Measurements from ENCODE around the gene PGM3.
"Not testable (repeated sequence)": the region's sequence is repeated elsewhere in the genome, so short reads cannot be mapped to it uniquely, and the experiment has no call there.

Gene PGM3

GRCh38 chr6:83193747-83194566 is 892 bp upstream of the PGM3 start:
- Mint-ChIP-seq H3K4me1 (ENCODE audit: low read depth) (peaks cover 24% of the 10 kb centered on the region), H3K9me3 (no peaks in the 10 kb centered on the region), H3K27ac (no peak overlapping the region), H3K4me3 (peak overlapping the region; percentile 77), H3K36me3 (ENCODE audit: low read depth) (peaks cover 6% of the 10 kb centered on the region), H3K27me3 (ENCODE audit: low read depth) (no peaks in the 10 kb centered on the region)

- Mint-ChIP-seq H3K4me3 (peak overlapping the region; percentile 93), H3K27me3 (ENCODE audit: low read depth) (no peaks in the 10 kb centered on the region), H3K4me1 (ENCODE audit: low read depth) (peaks cover 29% of the 10 kb centered on the region), H3K27ac (peak overlapping the region; percentile 74), H3K9me3 (no peaks in the 10 kb centered on the region), H3K36me3 (ENCODE audit: low read depth) (peaks cover 6% of the 10 kb centered on the region)
These were observed 609 bp downstream of the PGM3 start for GRCh38 chr6:83192456-83192855.

- H3K4me1 Mint-ChIP-seq (ENCODE audit: low read depth) = peaks cover 29% of the 10 kb centered on the region
- not testable (repeated sequence) for H3K36me3 Mint-ChIP-seq (ENCODE audit: low read depth); H3K27me3 Mint-ChIP-seq (ENCODE audit: low read depth)
These were observed 1.1 kb downstream of the PGM3 start for GRCh38 chr6:83191974-83192373.

DNA sequence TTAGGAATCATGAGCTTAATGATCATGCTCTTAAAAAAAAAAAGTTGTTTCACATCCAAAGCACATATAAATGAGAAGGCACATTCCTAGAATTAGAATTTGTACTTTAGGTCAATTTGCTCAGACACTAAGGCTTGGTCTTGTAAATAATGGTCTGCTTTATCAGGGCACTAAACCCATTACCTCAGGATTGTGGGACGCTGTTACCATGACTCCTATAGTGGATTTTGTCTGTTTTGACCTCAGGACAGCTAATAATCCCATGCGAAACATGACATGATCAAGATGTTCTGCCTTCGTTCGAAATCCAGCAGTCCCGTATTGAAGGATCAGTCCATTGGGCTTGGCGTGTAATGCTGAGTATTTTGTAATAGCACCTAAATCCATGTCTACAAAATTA is 2.4 kb downstream of the PGM3 start:
- Mint-ChIP-seq H3K27me3 (ENCODE audit: low read depth) (no peaks in the 10 kb centered on the region), H3K36me3 (ENCODE audit: low read depth) (peaks cover 9% of the 10 kb centered on the region), H3K4me1 (ENCODE audit: low read depth) (peaks cover 29% of the 10 kb centered on the region), H3K9me3 (no peaks in the 10 kb centered on the region), H3K4me3 (no peak overlapping the region), H3K27ac (no peak overlapping the region)

More at GRCh38 chr6:83191974-83192373, 1.1 kb downstream of the PGM3 start:
- H3K9me3 Mint-ChIP-seq, H3K27ac Mint-ChIP-seq: not testable (repeated sequence)
- H3K4me3 Mint-ChIP-seq = peak overlapping the region; percentile 93

- Mint-ChIP-seq H3K27ac (no peak overlapping the region), H3K4me1 (ENCODE audit: low read depth) (peaks cover 18% of the 10 kb centered on the region), H3K4me3 (no peak overlapping the region), H3K27me3 (ENCODE audit: low read depth) (no peaks in the 10 kb centered on the region), H3K36me3 (ENCODE audit: low read depth) (peaks cover 25% of the 10 kb centered on the region), H3K9me3 (no peaks in the 10 kb centered on the region)
These were observed 4.6 kb downstream of the PGM3 start for GRCh38 chr6:83188501-83188900.

DNA sequence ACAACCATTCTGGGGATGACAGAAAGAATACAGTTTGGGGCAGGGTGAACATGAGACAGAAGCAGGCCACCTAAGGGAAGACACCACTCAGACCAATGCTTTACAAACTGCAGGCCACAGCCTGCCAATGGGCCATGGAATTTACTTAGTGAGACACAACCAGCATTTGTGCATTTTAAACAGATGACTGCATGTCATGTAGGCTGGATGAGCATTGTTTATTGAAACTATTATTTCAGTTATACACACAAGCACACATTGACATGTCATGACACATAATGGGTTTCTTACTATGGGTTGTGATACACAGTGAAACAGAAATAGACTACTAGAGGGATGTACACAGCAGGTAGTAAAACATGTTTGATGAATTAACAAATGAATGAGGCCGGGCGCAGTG is 8.0 kb downstream of the PGM3 start:
- Mint-ChIP-seq H3K27ac (no peak overlapping the region), H3K36me3 (ENCODE audit: low read depth) (peaks cover 45% of the 10 kb centered on the region), H3K9me3 (no peaks in the 10 kb centered on the region), H3K4me3 (no peak overlapping the region), H3K4me1 (ENCODE audit: low read depth) (peaks cover 9% of the 10 kb centered on the region), H3K27me3 (ENCODE audit: low read depth) (no peaks in the 10 kb centered on the region)

DNA sequence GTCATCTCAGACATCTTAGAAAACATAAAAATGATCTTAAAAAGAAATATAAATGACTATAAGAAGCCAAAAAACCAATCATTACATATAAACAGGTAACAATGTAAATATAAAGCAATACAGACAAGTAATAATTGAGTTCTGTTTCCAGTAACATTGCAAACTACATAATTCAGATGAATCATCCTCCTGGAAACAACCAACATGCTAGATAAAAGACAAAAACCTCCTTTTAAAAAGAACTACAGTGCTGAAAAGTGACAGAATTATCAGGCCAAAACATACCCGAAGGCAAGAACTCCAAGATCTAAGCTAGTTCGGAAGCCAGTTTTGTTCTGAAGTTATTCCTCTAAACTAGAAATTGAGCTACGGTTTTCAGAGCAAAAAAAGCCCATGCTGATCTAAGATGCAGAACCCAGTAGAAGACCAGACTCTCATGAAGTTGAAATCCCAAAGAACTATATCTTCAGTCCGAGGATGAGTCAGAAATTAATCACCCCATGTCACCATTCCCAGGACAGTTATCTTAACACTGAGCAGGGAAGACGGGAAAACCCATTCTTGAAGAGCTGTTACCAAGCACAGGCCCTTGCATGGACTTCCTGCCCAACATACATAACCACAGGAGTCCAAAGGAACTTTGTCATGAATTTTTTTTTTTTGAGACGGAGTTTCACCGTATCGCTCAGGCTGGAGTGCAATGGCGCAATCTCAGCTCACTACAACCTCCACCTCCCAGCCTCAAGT is 9.8 kb downstream of the PGM3 start:
- Mint-ChIP-seq H3K4me1 (ENCODE audit: low read depth) (peaks cover 4% of the 10 kb centered on the region), H3K36me3 (ENCODE audit: low read depth) (peaks cover 47% of the 10 kb centered on the region), H3K9me3 (no peaks in the 10 kb centered on the region)

GRCh38 chr6:83182114-83182513 is 11.0 kb downstream of the PGM3 start:
- H3K4me1 Mint-ChIP-seq (ENCODE audit: low read depth) = peaks cover 2% of the 10 kb centered on the region
- H3K9me3 Mint-ChIP-seq = no peaks in the 10 kb centered on the region
- no peak overlapping the region for H3K27ac Mint-ChIP-seq
- peaks cover 55% of the 10 kb centered on the region for H3K36me3 Mint-ChIP-seq (ENCODE audit: low read depth)
- no peaks in the 10 kb centered on the region for H3K27me3 Mint-ChIP-seq (ENCODE audit: low read depth)
- no peak overlapping the region for H3K4me3 Mint-ChIP-seq

More for the DNA sequence above, 9.8 kb downstream of the PGM3 start:
- Mint-ChIP-seq H3K27me3 (ENCODE audit: low read depth) (no peaks in the 10 kb centered on the region), H3K27ac (no peak overlapping the region), H3K4me3 (no peak overlapping the region)

- no peak overlapping the region for H3K27ac Mint-ChIP-seq
- no peaks in the 10 kb centered on the region for H3K9me3 Mint-ChIP-seq
- H3K4me3 Mint-ChIP-seq = no peak overlapping the region
- H3K36me3 Mint-ChIP-seq (ENCODE audit: low read depth) = peaks cover 59% of the 10 kb centered on the region
- H3K27me3 Mint-ChIP-seq (ENCODE audit: low read depth) = no peaks in the 10 kb centered on the region
- H3K4me1 Mint-ChIP-seq (ENCODE audit: low read depth) = peaks cover 2% of the 10 kb centered on the region
These were observed 12.6 kb downstream of the PGM3 start for GRCh38 chr6:83180426-83180950.

DNA sequence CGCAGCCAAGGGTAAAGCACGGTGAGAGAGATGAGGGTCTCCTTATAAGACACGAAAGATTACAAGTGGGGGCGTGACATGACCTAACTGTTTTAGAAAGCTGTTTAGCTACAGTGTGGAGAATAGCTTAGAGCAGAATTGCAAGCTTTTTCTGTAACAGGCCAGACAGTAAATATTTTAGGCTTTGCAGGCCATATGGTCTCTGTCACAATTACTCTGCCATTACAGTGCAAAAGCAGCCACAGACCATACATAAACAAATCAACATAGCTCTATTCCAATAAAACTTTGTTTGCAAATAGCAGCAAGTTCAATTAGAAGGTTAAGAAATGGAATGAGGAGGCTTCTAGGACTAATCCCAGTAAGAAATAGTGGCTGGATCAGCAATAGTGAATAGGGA is 16.8 kb downstream of the PGM3 start:
- Mint-ChIP-seq H3K4me3 (no peak overlapping the region), H3K9me3 (no peaks in the 10 kb centered on the region), H3K4me1 (ENCODE audit: low read depth) (no peaks in the 10 kb centered on the region), H3K27me3 (ENCODE audit: low read depth) (no peaks in the 10 kb centered on the region), H3K36me3 (ENCODE audit: low read depth) (peaks cover 49% of the 10 kb centered on the region), H3K27ac (no peak overlapping the region)

DNA sequence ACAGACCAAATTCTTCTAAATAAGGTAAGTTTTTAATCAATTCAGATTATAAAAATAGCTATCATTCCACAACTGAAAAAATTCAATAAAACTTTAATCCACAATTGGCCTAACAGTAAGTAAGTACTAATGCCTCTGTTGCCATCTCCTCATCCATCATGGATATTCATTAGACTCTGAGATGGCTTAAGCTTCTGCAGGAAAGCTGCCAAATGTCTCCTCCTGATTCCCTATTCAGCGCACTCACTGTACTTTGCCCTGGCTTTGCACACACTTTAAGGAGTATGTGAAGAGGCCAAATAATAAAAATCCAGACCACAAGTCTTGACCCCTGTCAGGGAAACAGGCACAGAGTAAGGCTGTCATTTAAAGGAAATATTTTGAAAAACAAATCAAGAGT is 23.6 kb downstream of the PGM3 start:
- Mint-ChIP-seq H3K9me3 (no peaks in the 10 kb centered on the region), H3K27ac (no peak overlapping the region), H3K36me3 (ENCODE audit: low read depth) (peaks cover 52% of the 10 kb centered on the region), H3K4me1 (ENCODE audit: low read depth) (peaks cover 1% of the 10 kb centered on the region), H3K27me3 (ENCODE audit: low read depth) (no peaks in the 10 kb centered on the region), H3K4me3 (no peak overlapping the region)

DNA sequence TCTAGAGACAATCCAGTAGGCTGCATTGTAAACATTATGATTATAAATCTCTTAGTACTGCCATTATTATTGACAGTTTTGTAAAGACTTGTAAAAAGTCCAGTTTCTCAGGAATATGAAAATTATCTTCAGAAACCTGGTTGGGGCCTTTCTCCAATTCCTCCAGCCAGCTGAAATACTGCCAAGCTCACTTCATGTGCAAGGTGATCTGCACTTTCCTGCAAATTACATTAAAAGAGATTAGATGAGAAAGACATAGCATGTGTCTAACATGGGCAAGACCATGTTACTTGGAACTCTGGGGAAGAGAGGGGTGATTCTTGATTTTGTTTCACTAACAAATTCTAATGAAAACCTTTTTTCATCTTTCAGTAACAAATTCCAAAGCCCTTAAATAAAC is 24.0 kb downstream of the PGM3 start:
- Mint-ChIP-seq H3K4me1 (ENCODE audit: low read depth) (peaks cover 3% of the 10 kb centered on the region), H3K36me3 (ENCODE audit: low read depth) (peaks cover 50% of the 10 kb centered on the region), H3K27ac (no peak overlapping the region), H3K27me3 (ENCODE audit: low read depth) (no peaks in the 10 kb centered on the region), H3K4me3 (no peak overlapping the region), H3K9me3 (no peaks in the 10 kb centered on the region)

DNA sequence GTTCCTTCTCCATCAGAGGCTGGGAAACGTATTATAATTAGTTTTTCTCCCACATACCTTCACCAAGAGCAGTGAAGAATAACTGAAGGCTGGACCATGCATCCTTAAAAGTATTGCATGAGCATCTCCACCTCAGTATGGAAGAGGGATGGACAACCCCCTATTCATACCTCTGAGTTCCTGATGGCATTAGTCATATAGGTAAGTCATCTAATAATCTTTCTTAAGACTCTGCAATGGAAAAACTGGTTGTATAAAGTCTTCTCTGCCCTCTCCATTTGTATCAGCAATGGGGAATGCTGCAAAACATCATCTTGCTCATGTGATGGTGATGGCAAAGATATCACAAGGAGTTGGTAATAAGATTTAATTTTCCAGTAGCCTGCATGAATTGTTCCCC is 24.5 kb downstream of the PGM3 start:
- no peaks in the 10 kb centered on the region for H3K27me3 Mint-ChIP-seq (ENCODE audit: low read depth)
- no peaks in the 10 kb centered on the region for H3K9me3 Mint-ChIP-seq
- no peak overlapping the region for H3K4me3 Mint-ChIP-seq
- H3K4me1 Mint-ChIP-seq (ENCODE audit: low read depth) = peaks cover 3% of the 10 kb centered on the region
- H3K36me3 Mint-ChIP-seq (ENCODE audit: low read depth) = peaks cover 48% of the 10 kb centered on the region
- H3K27ac Mint-ChIP-seq = no peak overlapping the region

DNA sequence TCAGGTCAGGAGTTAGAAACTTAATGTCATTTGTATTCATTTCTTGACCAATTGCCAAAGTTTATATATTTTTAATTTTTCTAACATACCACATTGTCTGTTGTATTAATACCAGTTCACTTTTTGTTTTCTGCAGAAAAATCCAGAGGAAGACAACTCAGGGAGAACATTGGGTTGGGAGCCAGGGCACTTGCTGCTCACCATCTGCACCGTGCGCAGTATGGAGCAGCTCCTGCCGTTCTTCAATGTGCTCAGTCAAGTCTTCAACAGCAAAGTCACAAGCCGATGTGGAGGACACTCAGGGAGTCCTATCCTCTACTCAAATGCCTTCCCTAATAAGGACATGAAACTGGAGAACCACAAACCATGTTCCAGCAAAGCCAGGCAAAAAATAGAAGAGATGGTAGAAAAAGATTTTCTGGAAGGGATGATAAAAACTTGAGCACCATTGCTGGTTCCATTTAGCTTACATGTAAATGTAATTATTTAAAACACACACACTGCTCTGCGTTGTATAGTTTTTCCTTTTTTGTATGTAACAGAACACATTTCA is 25.3 kb downstream of the PGM3 start:
- no peak overlapping the region for H3K4me3 Mint-ChIP-seq

DNA sequence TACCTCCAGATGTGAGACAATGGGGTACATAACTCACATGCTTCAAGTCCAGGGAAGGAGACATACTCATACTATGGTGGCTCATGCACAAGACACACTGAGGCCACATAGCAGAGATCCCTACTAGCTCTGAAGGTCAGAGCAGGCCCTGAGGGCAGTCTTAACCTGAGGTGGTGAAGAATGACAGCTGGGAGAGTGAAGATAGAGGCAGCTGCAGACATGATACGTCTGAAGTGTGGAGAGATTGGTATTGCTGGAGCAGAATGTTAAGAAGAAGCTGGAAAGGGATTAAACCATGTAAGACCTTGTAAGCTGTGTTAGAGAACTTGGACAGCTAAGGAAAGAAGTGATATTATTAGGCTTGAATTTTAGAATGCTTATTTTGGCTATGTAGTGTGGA is 32.9 kb downstream of the PGM3 start:
- Mint-ChIP-seq H3K4me3 (no peak overlapping the region), H3K27ac (no peak overlapping the region), H3K36me3 (ENCODE audit: low read depth) (peaks cover 12% of the 10 kb centered on the region), H3K27me3 (ENCODE audit: low read depth) (no peaks in the 10 kb centered on the region), H3K9me3 (no peaks in the 10 kb centered on the region), H3K4me1 (ENCODE audit: low read depth) (peaks cover 3% of the 10 kb centered on the region)

More for the DNA sequence above, 25.3 kb downstream of the PGM3 start:
- peaks cover 43% of the 10 kb centered on the region for H3K36me3 Mint-ChIP-seq (ENCODE audit: low read depth)
- H3K27me3 Mint-ChIP-seq (ENCODE audit: low read depth) = no peaks in the 10 kb centered on the region
- H3K9me3 Mint-ChIP-seq = no peaks in the 10 kb centered on the region
- H3K27ac Mint-ChIP-seq = no peak overlapping the region
- H3K4me1 Mint-ChIP-seq (ENCODE audit: low read depth) = peaks cover 3% of the 10 kb centered on the region

Data from T-helper 1 cell treated with Interleukin-12 subunit alpha and Interleukin-12 subunit beta and Interleukin-4 antibody, amounts not matched to agents 30 μg/mL and 1 μg/mL, for 36 hours (primary cell).